Choroid plexus epithelial cell (primary cell): Measurements from ENCODE around the gene AIPL1.

Experiments used
- DNase-seq: peaks from one replicate; pipeline ENCODE4 v3.0.0-alpha.2; 2010; ENCODE audit warnings: low read depth
- H3K4me3 ChIP-seq: 2 replicates; pipeline ENCODE4 v1.5.1; 2011; ENCODE audit warnings: low read depth, mild to moderate bottlenecking, control low read depth, low read length, moderate library complexity
- CTCF ChIP-seq: conservative IDR thresholded peaks from 2 replicates; pipeline ENCODE4 v1.5.1; 2011; ENCODE audit warnings: low read depth, mild to moderate bottlenecking, control low read depth, inconsistent platforms, low read length, moderate library complexity

The AIPL1 gene

GRCh38 chr17:6393351-6393952 is 41.5 kb downstream of the AIPL1 start:
- no peak for DNase-seq
- no peak overlapping the region for H3K4me3 ChIP-seq
- TF ChIP-seq CTCF = no peak

- TF ChIP-seq CTCF = no peak
- DNase-seq = no peak
Observed at GRCh38 chr17:6392609-6393350, 42.1 kb downstream of the AIPL1 start.

GRCh38 chr17:6388416-6388815 is 46.5 kb downstream of the AIPL1 start:
- TF ChIP-seq CTCF = no peak
- no peak overlapping the region for H3K4me3 ChIP-seq
- DNase-seq = no peak

More at GRCh38 chr17:6392609-6393350, 42.1 kb downstream of the AIPL1 start:
- H3K4me3 ChIP-seq = no peak overlapping the region

GRCh38 chr17:6387858-6388257 is 47.1 kb downstream of the AIPL1 start:
- TF ChIP-seq CTCF = no peak
- no peak for DNase-seq

GRCh38 chr17:6387442-6387841 is 47.5 kb downstream of the AIPL1 start:
- TF ChIP-seq CTCF = no peak
- no peak overlapping the region for H3K4me3 ChIP-seq
- DNase-seq = no peak

More at GRCh38 chr17:6387858-6388257, 47.1 kb downstream of the AIPL1 start:
- no peak overlapping the region for H3K4me3 ChIP-seq

GRCh38 chr17:6386041-6386630 is 48.8 kb downstream of the AIPL1 start:
- H3K4me3 ChIP-seq = no peak overlapping the region
- TF ChIP-seq CTCF = no peak
- no peak for DNase-seq
